Epithelial cell of esophagus (primary cell): Measurements from ENCODE around the gene KDF1.

Experiments used
- DNase-seq: peaks from one replicate; pipeline ENCODE4 v3.0.0; 2010; ENCODE audit warnings: low read depth
- H3K4me3 ChIP-seq: 2 replicates; pipeline ENCODE4 v1.5.1; 2011; ENCODE audit warnings: mild to moderate bottlenecking, low read length, control low read depth
- CTCF ChIP-seq: IDR thresholded peaks from 2 replicates; pipeline ENCODE4 v1.5.1; 2011; ENCODE audit warnings: low read depth, mild to moderate bottlenecking, low read length, control low read depth, inconsistent platforms; ENCODE audit not compliant: insufficient read depth; ENCODE audit errors: missing control alignments

KDF1 gene

GRCh38 chr1:26946270-26946669 is 14.0 kb downstream of the KDF1 start:
- no peak overlapping the region for H3K4me3 ChIP-seq
- no peak for DNase-seq
- TF ChIP-seq CTCF = no peak

DNA sequence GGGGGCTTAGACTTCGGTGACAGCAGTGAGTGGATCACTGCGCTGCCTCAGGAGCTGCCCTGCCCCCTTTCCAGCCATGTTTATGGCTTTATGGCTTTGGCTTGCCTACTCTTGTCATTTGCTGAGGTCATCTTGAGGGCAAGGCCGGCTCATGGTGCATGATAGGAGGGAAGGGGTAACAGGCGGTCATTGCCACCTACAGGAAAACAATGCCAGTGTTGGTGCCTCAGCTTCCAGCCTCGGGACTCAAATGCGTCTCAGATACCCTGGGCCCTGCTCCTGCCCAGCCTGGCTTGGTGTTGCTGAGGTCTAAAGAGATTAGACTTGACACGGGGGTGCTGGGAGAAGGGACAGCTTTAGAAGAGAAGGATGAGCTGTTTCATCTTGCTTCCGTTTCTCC is 14.5 kb downstream of the KDF1 start:
- no peak overlapping the region for H3K4me3 ChIP-seq
- TF ChIP-seq CTCF = no peak
- DNase-seq = no peak

- no peak for DNase-seq
- TF ChIP-seq CTCF = no peak
- H3K4me3 ChIP-seq = no peak overlapping the region
Measured at GRCh38 chr1:26945138-26945537, 15.1 kb downstream of the KDF1 start.

- no peak for DNase-seq
- no peak overlapping the region for H3K4me3 ChIP-seq
- no peak for TF ChIP-seq CTCF
Measured at GRCh38 chr1:26942656-26943055, 17.6 kb downstream of the KDF1 start.

DNA sequence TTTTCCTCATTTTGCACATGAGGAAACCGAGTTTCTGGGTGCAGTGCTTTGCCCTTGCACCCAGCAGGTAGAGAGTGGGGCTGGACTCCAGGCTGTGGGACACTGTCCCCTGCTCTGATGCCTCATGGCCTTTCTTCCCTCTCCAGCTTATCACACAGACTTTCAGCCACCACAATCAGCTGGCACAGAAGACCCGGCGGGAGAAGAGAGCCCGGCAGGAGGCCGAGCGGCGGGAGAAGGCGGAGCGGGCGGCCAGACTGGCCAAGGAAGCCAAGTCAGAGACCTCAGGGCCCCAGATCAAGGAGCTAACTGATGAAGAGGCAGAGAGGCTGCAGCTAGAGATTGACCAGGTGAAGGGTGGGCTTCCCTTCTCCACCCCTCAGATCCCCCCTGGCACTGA is 19.0 kb downstream of the KDF1 start:
- no peak overlapping the region for H3K4me3 ChIP-seq
- no peak for DNase-seq
- TF ChIP-seq CTCF = no peak

DNA sequence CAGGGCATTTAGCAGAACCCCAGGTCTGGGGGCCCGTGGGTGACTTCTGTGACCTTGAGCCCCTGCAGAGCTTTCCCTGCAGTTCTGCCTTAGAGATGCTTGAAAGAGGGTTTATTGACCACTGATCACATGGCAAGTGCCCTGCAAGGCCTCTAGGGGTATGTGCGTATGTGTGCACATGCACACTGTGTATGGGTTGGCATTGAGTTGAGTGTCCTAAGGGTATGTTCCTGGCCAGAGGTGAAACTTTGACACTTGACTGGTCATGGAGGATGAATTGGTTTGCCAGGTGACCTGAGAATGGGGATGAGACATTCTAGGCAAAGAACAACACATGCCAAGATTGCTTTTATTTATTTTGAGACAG is 21.6 kb downstream of the KDF1 start:
- no peak overlapping the region for H3K4me3 ChIP-seq
- DNase-seq = no peak
- TF ChIP-seq CTCF = no peak

DNA sequence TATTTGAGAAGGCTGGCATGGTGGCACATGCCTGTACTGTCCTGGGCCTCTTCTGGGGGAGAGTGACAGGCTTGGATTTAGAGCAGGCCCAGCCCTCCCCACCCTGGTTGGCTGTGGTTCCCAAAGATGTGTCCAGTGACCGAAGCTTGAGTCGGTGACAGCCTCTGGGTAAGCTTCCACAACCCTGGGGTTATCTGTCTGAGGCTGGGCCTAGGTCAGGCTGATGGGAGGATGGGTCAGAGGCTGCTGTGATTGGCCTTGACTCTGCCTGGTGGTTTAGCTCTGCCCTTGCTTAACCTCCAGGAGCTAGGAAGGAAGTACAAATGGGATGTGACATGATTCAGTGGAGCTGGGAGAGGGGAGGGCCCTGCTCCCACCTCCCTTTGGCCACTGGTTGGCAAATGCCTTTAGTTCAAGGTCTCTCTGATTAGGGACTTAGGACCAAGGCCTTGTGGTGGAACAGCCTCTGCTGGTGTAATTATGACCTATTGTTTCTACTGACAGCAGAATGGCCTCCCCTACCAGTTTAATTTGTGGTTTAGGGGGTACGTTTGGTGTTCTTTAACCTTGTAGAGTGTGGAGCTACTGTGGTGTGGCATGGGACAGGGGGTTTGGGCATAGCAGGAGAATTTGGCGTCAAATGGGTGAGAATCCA is 22.1 kb downstream of the KDF1 start:
- DNase-seq = no peak
- TF ChIP-seq CTCF = no peak
- H3K4me3 ChIP-seq = no peak overlapping the region
